Caco-2 (cell line): ENCODE measurements around the gene SLC2A13. TPM values are rescaled to one million over a fixed set of nuclear protein-coding genes. Genes with fewer than 3 reads are reported as not detected.

Experiments used
- BruUV-seq: library from RNA; stranded (reverse); fragments of 400-500 nt; replicated peaks from 2 replicates; lab custom pipeline; 2021; lab: Mats Ljungman, UMichigan
- CTCF ChIA-PET: fragments of 300-600 bp; sonication (Branson Sonifier 250); formaldehyde crosslinking; loops from one replicate; lab custom pipeline; 2022; ENCODE audit warnings: antibody characterized with exemption; lab: Charles Lee
- POLR2A ChIA-PET: fragments of 300-600 bp; sonication (Branson Sonifier 250); formaldehyde crosslinking; loops from one replicate; lab custom pipeline; 2022; ENCODE audit warnings: antibody characterized with exemption; lab: Charles Lee
- DNase-seq, 2 experiments: peaks; one replicate each; pipeline versions ENCODE4 v3.0.0 to v3.0.0-alpha.2; 2020 to 2022
- H3K27me3 ChIP-seq: replicated peaks from 2 replicates; pipeline ENCODE4 v1.6.0; 2011; ENCODE audit warnings: low read length; ENCODE audit not compliant: control insufficient read depth, insufficient read depth
- H3K36me3 ChIP-seq: 2 replicates; pipeline ENCODE4 v1.5.1; 2011; ENCODE audit warnings: low read length; ENCODE audit not compliant: control insufficient read depth, insufficient read depth
- H3K4me1 ChIP-seq: fragments of 250-450 bp; sonication (Bioruptor Pico); 2 replicates; pipeline ENCODE4 v1.5.1; 2020; ENCODE audit warnings: mild to moderate bottlenecking
- H3K4me3 ChIP-seq: 2 replicates; pipeline ENCODE4 v1.5.1; 2011; ENCODE audit warnings: low read depth, mild to moderate bottlenecking, control low read depth, low read length
- H3K9me3 ChIP-seq: fragments of 250-450 bp; sonication (Bioruptor Pico); 2 replicates; pipeline ENCODE4 v1.5.1; 2020; ENCODE audit warnings: mild to moderate bottlenecking, moderate library complexity
- H3K27ac Mint-ChIP-seq: one replicate; pipeline ENCODE4 v1.8.0; 2022; ENCODE audit warnings: mixed read lengths; ENCODE audit not compliant: unreplicated experiment
- H3K27me3 Mint-ChIP-seq: one replicate; pipeline ENCODE4 v1.8.0; 2022; ENCODE audit warnings: mixed read lengths; ENCODE audit not compliant: insufficient read depth, unreplicated experiment
- H3K36me3 Mint-ChIP-seq: one replicate; pipeline ENCODE4 v1.8.0; 2022; ENCODE audit warnings: mild to moderate bottlenecking, mixed read lengths; ENCODE audit not compliant: insufficient read depth, unreplicated experiment
- H3K4me1 Mint-ChIP-seq: one replicate; pipeline ENCODE4 v1.8.0; 2022; ENCODE audit warnings: low read depth, mixed read lengths; ENCODE audit not compliant: unreplicated experiment
- H3K4me3 Mint-ChIP-seq: one replicate; pipeline ENCODE4 v1.8.0; 2022; ENCODE audit warnings: mild to moderate bottlenecking, moderate library complexity, mixed read lengths; ENCODE audit not compliant: unreplicated experiment
- H3K9me3 Mint-ChIP-seq: one replicate; pipeline ENCODE4 v1.8.0; 2022; ENCODE audit warnings: mixed read lengths; ENCODE audit not compliant: unreplicated experiment
- intact Hi-C: fragments of 100-400 bp; cut with micrococcal nuclease; formaldehyde crosslinking; loops from one replicate; pipeline ENCODE4 v1.10.0; 2022; ENCODE audit not compliant: unreplicated experiment
- total RNA-seq: library from RNA; stranded (reverse); gene quantifications from 2 replicates; pipeline ENCODE4 v1.2.3, GENCODE V29; 2022
- TF ChIP-seq, protein P1 (sequence below), 2 experiments: fragments of 200-600 bp in 1 of 2; IDR thresholded peaks; 1 replicate in 1 of 2; 2 replicates in 1 of 2; pipeline versions ENCODE4 v1.5.1 to v1.8.0; 2011 to 2022; ENCODE audit warnings: antibody characterized with exemption in 1 of 2, control low read depth in 1 of 2, inconsistent platforms in 1 of 2, low read depth in 1 of 2, low read length in 1 of 2, mild to moderate bottlenecking in 1 of 2, moderate library complexity in 1 of 2; ENCODE audit not compliant: insufficient read depth in 1 of 2, severe bottlenecking in 1 of 2, unreplicated experiment in 1 of 2

SLC2A13 gene
- total RNA-seq, 1 experiment from 2014 or later, result 3.0 TPM

DNA sequence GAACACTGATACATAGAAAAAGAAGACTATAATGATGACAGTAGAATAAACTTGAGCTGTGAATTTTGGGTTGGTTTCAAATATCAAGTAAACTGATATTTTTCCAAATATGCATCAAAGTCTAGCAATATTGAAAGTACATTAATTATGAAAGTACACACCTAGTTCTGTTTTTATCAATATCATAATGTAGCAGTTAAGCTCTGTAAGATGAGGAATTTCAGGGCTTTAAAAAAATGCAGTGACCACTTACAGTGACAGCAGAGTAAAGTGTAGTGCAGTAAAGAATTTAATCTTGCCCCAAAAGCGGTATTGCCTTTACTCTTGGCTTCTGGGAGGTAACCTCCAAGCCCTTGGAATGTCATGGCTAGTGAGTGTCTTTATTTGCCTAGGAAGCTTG is 383.4 kb downstream of the SLC2A13 start:
- no TSS peak for BruUV-seq
- POLR2A ChIA-PET, result no interaction called here
- H3K27ac Mint-ChIP-seq, result no peak overlapping the region

DNA sequence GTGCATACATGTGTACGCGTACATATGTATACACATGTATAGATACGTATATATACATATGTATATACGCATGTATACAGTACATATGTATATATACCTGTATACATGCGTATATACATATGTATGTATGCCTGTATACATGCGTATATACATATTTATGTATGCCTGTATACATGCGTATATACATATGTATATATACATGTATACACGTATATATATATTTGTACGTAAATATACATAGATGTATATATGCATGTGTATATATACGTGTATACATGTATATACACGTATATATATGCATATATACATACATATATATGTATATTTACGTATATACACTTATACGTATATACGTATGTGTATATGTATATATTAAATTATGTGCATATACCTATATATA is 392.3 kb downstream of the SLC2A13 start:
- BruUV-seq, result no TSS peak
- no peaks in the 10 kb centered on the region for H3K36me3 Mint-ChIP-seq
- Histone ChIP-seq H3K36me3 (no peaks in the 10 kb centered on the region), H3K4me3 (no peak overlapping the region), H3K27me3 (no peaks in the 10 kb centered on the region), H3K4me1 (no peaks in the 10 kb centered on the region), H3K9me3 (peaks cover 13% of the 10 kb centered on the region)
- intact Hi-C loops, result no loop called here
- DNase-seq, result no peak
- ChIA-PET CTCF (no interaction called here), POLR2A (no interaction called here)
- H3K27ac Mint-ChIP-seq, result no peak overlapping the region
- TF ChIP-seq, protein P1, sequence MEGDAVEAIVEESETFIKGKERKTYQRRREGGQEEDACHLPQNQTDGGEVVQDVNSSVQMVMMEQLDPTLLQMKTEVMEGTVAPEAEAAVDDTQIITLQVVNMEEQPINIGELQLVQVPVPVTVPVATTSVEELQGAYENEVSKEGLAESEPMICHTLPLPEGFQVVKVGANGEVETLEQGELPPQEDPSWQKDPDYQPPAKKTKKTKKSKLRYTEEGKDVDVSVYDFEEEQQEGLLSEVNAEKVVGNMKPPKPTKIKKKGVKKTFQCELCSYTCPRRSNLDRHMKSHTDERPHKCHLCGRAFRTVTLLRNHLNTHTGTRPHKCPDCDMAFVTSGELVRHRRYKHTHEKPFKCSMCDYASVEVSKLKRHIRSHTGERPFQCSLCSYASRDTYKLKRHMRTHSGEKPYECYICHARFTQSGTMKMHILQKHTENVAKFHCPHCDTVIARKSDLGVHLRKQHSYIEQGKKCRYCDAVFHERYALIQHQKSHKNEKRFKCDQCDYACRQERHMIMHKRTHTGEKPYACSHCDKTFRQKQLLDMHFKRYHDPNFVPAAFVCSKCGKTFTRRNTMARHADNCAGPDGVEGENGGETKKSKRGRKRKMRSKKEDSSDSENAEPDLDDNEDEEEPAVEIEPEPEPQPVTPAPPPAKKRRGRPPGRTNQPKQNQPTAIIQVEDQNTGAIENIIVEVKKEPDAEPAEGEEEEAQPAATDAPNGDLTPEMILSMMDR (IDR thresholded peaks at IDR 0.05; ENCODE audit: insufficient read depth in 1 of 2, low read depth in 1 of 2, low read length in 1 of 2, severe bottlenecking in 1 of 2, unreplicated experiment in 1 of 2), result no peak
- no peaks in the 10 kb centered on the region for H3K4me1 Mint-ChIP-seq
- H3K9me3 Mint-ChIP-seq, result peaks cover 11% of the 10 kb centered on the region
- no peak overlapping the region for H3K4me3 Mint-ChIP-seq
- no peaks in the 10 kb centered on the region for H3K27me3 Mint-ChIP-seq

More for the DNA sequence above, 383.4 kb downstream of the SLC2A13 start:
- TF ChIP-seq, protein P1 (IDR thresholded peaks at IDR 0.05; ENCODE audit: insufficient read depth in 1 of 2, low read depth in 1 of 2, low read length in 1 of 2, severe bottlenecking in 1 of 2, unreplicated experiment in 1 of 2), result no peak
- no peaks in the 10 kb centered on the region; the same call in 1 of the 2 replicates for H3K27me3 ChIP-seq
- no peak for DNase-seq
- Mint-ChIP-seq H3K36me3 (no peaks in the 10 kb centered on the region), H3K27me3 (peaks cover 3% of the 10 kb centered on the region), H3K9me3 (no peaks in the 10 kb centered on the region), H3K4me1 (no peaks in the 10 kb centered on the region), H3K4me3 (no peak overlapping the region)
- intact Hi-C loops, result no loop called here
- no peaks in the 10 kb centered on the region for H3K4me1 ChIP-seq
- CTCF ChIA-PET, result interaction anchor here (1.0 kb wide), 1 partner anchor 103 kb away, joined by 4 read pairs; the partner anchor contains the start of gene ABCD2
- no peaks in the 10 kb centered on the region for H3K36me3 ChIP-seq
- H3K9me3 ChIP-seq, result 0 out of 2 replicates have a peak, but pooled peaks cover 6% of the 10 kb centered on the region
- no peak overlapping the region for H3K4me3 ChIP-seq

DNA sequence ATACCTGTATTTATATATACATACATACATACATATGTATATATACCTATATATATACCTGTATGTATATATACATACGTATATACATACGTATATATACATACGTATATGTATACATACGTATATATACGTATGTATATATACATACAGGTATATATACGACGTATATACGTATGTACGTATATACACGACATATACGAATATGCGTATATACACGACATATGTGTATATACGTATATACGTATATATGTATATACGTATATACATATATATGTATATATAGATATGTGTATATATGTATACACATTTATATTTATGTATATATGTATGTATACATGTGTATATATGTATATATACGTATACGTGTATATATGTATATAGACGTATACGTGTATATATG is 393.5 kb downstream of the SLC2A13 start:
- no peak overlapping the region for H3K4me3 ChIP-seq
- POLR2A ChIA-PET, result no interaction called here

More for the DNA sequence above, 393.5 kb downstream of the SLC2A13 start:
- no peaks in the 10 kb centered on the region for H3K27me3 Mint-ChIP-seq
- DNase-seq, result no peak
- peaks cover 11% of the 10 kb centered on the region for H3K9me3 Mint-ChIP-seq
- intact Hi-C loops, result no loop called here
- H3K4me3 Mint-ChIP-seq, result no peak overlapping the region
- TF ChIP-seq, protein P1 (IDR thresholded peaks at IDR 0.05; ENCODE audit: insufficient read depth in 1 of 2, low read depth in 1 of 2, low read length in 1 of 2, severe bottlenecking in 1 of 2, unreplicated experiment in 1 of 2), result no peak
- Histone ChIP-seq H3K9me3 (peaks cover 13% of the 10 kb centered on the region), H3K4me1 (no peaks in the 10 kb centered on the region), H3K27me3 (no peaks in the 10 kb centered on the region), H3K36me3 (no peaks in the 10 kb centered on the region)
- no peaks in the 10 kb centered on the region for H3K4me1 Mint-ChIP-seq
- H3K36me3 Mint-ChIP-seq, result no peaks in the 10 kb centered on the region
- H3K27ac Mint-ChIP-seq, result no peak overlapping the region
- CTCF ChIA-PET, result no interaction called here
- BruUV-seq, result no TSS peak

Other genes with a start within 250 kb of the SLC2A13 start
- gene LRRK2, start 118.9 kb upstream of the SLC2A13 start, total RNA-seq, result 0.11 and 0.21 TPM in 2 replicates